Endothelial cell of umbilical vein (primary cell): ENCODE measurements around the gene BPIFA3. TPM values are rescaled to one million over a fixed set of nuclear protein-coding genes. Genes with fewer than 3 reads are reported as not detected.

Experiments used
- BruUV-seq: library from RNA; stranded (reverse); fragments of 400-500 nt; replicated peaks from 2 replicates; lab custom pipeline; 2021; lab: Mats Ljungman, UMichigan
- CTCF ChIA-PET: fragments of 300-600, 350-600 bp; sonication (Branson Sonifier 250); formaldehyde crosslinking; loops from one replicate; lab custom pipeline; 2021; ENCODE audit warnings: antibody characterized with exemption, inconsistent platforms; lab: Charles Lee
- POLR2A ChIA-PET: fragments of 300-600, 350-600 bp; sonication (Branson Sonifier 250); formaldehyde crosslinking; loops from one replicate; lab custom pipeline; 2021; ENCODE audit warnings: antibody characterized with exemption, inconsistent platforms; lab: Charles Lee
- DNase-seq: peaks from one replicate; pipeline ENCODE4 v3.0.0-alpha.2; 2011; ENCODE audit warnings: low read depth, low spot score
- FAIRE-seq: peaks from 2 replicates; lab custom pipeline; 2011; peaks lifted over from hg19 to GRCh38; lab: Jason Lieb, UNC
- H2AFZ ChIP-seq: 2 replicates; pipeline ENCODE4 v1.6.0; 2012; ENCODE audit warnings: low read depth, low read length, control low read depth, inconsistent platforms
- H3K27ac ChIP-seq: 2 replicates; pipeline ENCODE4 v1.5.1; 2011; ENCODE audit warnings: low read depth, mild to moderate bottlenecking, control low read depth, low read length, moderate library complexity; ENCODE audit not compliant: insufficient read depth
- H3K27me3 ChIP-seq, 2 experiments: 2 replicates each; pipeline versions ENCODE4 v1.6.0 to v1.6.1; 2011; ENCODE audit warnings: low read length in 2 of 2, mixed read lengths in 1 of 2; ENCODE audit not compliant: control insufficient read depth in 2 of 2, insufficient read depth in 2 of 2
- H3K36me3 ChIP-seq, 2 experiments: 2 replicates in 1 of 2; 3 replicates in 1 of 2; pipeline ENCODE4 v1.5.1; 2011; ENCODE audit warnings: low read length in 2 of 2, mild to moderate bottlenecking in 1 of 2, moderate library complexity in 1 of 2; ENCODE audit not compliant: control insufficient read depth in 2 of 2, insufficient read depth in 2 of 2; ENCODE audit errors: extremely low read depth in 1 of 2
- H3K4me1 ChIP-seq: 3 replicates; pipeline ENCODE4 v1.5.1; 2011; ENCODE audit warnings: mild to moderate bottlenecking, low read length; ENCODE audit not compliant: control insufficient read depth, insufficient read depth; ENCODE audit errors: extremely low read depth
- H3K4me2 ChIP-seq: 2 replicates; pipeline ENCODE4 v1.6.1; 2011; ENCODE audit warnings: low read length, control low read depth, mixed read lengths; ENCODE audit not compliant: insufficient read depth
- H3K4me3 ChIP-seq, 3 experiments: fragments of 200-600 bp in 1 of 3; sonication (generic), shearing (Covaris generic) in 1 of 3; replicated peaks in 1 of 3; 2 replicates each; pipeline ENCODE4 v1.5.1; 2011 to 2016; ENCODE audit warnings: control low read depth in 3 of 3, low read length in 3 of 3, mild to moderate bottlenecking in 2 of 3, inconsistent platforms in 1 of 3, low read depth in 1 of 3, moderate library complexity in 1 of 3; ENCODE audit not compliant: insufficient read depth in 1 of 3
- H3K79me2 ChIP-seq: 2 replicates; pipeline ENCODE4 v1.6.0; 2012; ENCODE audit warnings: low read length, inconsistent platforms; ENCODE audit not compliant: control insufficient read depth, insufficient read depth
- H3K9ac ChIP-seq: replicated peaks from 2 replicates; pipeline ENCODE3; 2011; ENCODE audit warnings: low read length, control low read depth; ENCODE audit not compliant: insufficient read depth; ENCODE audit errors: extremely low read depth
- H3K9me1 ChIP-seq: replicated peaks from 3 replicates; pipeline ENCODE4 v1.6.0; 2011; ENCODE audit warnings: mild to moderate bottlenecking, low read length; ENCODE audit not compliant: control insufficient read depth, insufficient read depth; ENCODE audit errors: extremely low read depth
- H3K9me3 ChIP-seq: replicated peaks from 2 replicates; pipeline ENCODE4 v1.5.1; 2012; ENCODE audit warnings: low read length, inconsistent platforms; ENCODE audit not compliant: control insufficient read depth, insufficient read depth
- H4K20me1 ChIP-seq: replicated peaks from 2 replicates; pipeline ENCODE3; 2011; ENCODE audit warnings: mild to moderate bottlenecking, low read length; ENCODE audit not compliant: control insufficient read depth, insufficient read depth; ENCODE audit errors: extremely low read depth
- CTCF ChIP-seq, 2 donors: IDR thresholded peaks; 1 replicate in 1 of 2; 2 replicates in 1 of 2; pipeline ENCODE4 v1.5.1; 2011; ENCODE audit warnings: low read length in 2 of 2, mild to moderate bottlenecking in 2 of 2, moderate library complexity in 2 of 2, control low read depth in 1 of 2, inconsistent platforms in 1 of 2, low read depth in 1 of 2; ENCODE audit not compliant: insufficient read depth in 1 of 2; ENCODE audit errors: extremely low read depth in 1 of 2
- EZH2 ChIP-seq: IDR thresholded peaks from 2 replicates; pipeline ENCODE4 v1.6.1; 2012; ENCODE audit warnings: borderline replicate concordance, low read depth, mild to moderate bottlenecking, moderate library complexity, low read length, inconsistent platforms; ENCODE audit not compliant: severe bottlenecking
- FOS ChIP-seq: IDR thresholded peaks from 2 replicates; pipeline ENCODE4 v1.6.1; 2011; ENCODE audit warnings: mild to moderate bottlenecking, low read length, moderate library complexity, borderline replicate concordance; ENCODE audit not compliant: insufficient read depth
- GATA2 ChIP-seq: IDR thresholded peaks from 2 replicates; pipeline ENCODE4 v1.7.0; 2011; ENCODE audit warnings: low read depth, mild to moderate bottlenecking, moderate library complexity, mixed read lengths, low read length; ENCODE audit not compliant: insufficient read length, insufficient read depth
- JUN ChIP-seq: IDR thresholded peaks from 2 replicates; pipeline ENCODE4 v1.6.1; 2011; ENCODE audit warnings: borderline replicate concordance, low read depth; ENCODE audit not compliant: insufficient read length, insufficient read depth
- MAX ChIP-seq: IDR thresholded peaks from 2 replicates; pipeline ENCODE4 v1.6.1; 2011; ENCODE audit not compliant: insufficient read depth, insufficient read length
- MYC ChIP-seq: IDR thresholded peaks from one replicate; pipeline ENCODE4 v1.6.1; 2011; ENCODE audit warnings: mild to moderate bottlenecking, low read depth, low read length
- POLR2A ChIP-seq: IDR thresholded peaks from 2 replicates; pipeline ENCODE4 v1.6.1; 2012; ENCODE audit warnings: low read depth, mild to moderate bottlenecking, control low read depth, low read length
- POLR2AphosphoS5 ChIP-seq: IDR thresholded peaks from 2 replicates; pipeline ENCODE4 v1.6.1; 2012; ENCODE audit warnings: low read depth, mild to moderate bottlenecking, control low read depth, low read length, moderate library complexity; ENCODE audit not compliant: insufficient read depth
- dilution Hi-C: fragments of 300-500 bp; cut with MboI; formaldehyde crosslinking; loops from one replicate; pipeline ENCODE4 v1.15.0; 2019; ENCODE audit warnings: low sequenced_read_pairs; ENCODE audit not compliant: extremely low pct_ligation_motif_present
- intact Hi-C: fragments of 100-400 bp; cut with micrococcal nuclease; formaldehyde crosslinking; loops from one replicate; pipeline ENCODE4 v1.10.0; 2022
- polyA plus RNA-seq, 4 experiments: library from polyadenylated mRNA; depleted of rRNA in 3 of 4; stranded (reverse) in 3 of 4; unstranded in 1 of 4; fragments of >200 nt; gene quantifications; 2 replicates each; pipeline versions ENCODE4 v1.2.1 to v1.2.3, GENCODE V29; 2011 to 2012; ENCODE audit warnings: missing spikeins in 1 of 4
- total RNA-seq: library from RNA; stranded (reverse); gene quantifications from 2 replicates; pipeline ENCODE4 v1.2.3, GENCODE V29; 2021

The BPIFA3 gene
- total and polyA plus RNA-seq, 2 donors (not counting 3 experiments of a cell fraction or from before 2014, with no cell fraction given), result not detected

- no peak for DNase-seq
- no TSS peak for BruUV-seq
- H3K36me3 ChIP-seq, result no peaks in the 10 kb centered on the region
- CTCF ChIA-PET, result no interaction called here
- no peaks in the 10 kb centered on the region for H3K79me2 ChIP-seq
- no peak overlapping the region for H3K4me2 ChIP-seq
- H2AFZ ChIP-seq, result no peak overlapping the region
- H3K27ac ChIP-seq, result no peak overlapping the region
- POLR2A ChIA-PET, result no interaction called here
- no peaks in the 10 kb centered on the region for H4K20me1 ChIP-seq
- dilution Hi-C loops (no loop called here), intact Hi-C loops (no loop called here)
- FAIRE-seq, result no peak
- H3K9ac ChIP-seq, result no peak overlapping the region
- H3K4me1 ChIP-seq, result no peaks in the 10 kb centered on the region
- no peaks in the 10 kb centered on the region for H3K9me1 ChIP-seq
- TF ChIP-seq GATA2 (no peak), MAX (no peak), MYC (no peak), POLR2AphosphoS5 (no peak), POLR2A (no peak), JUN (no peak), EZH2 (no peak), FOS (no peak), CTCF (IDR thresholded peaks at IDR 0.05; ENCODE audit: extremely low read depth in 1 of 2, insufficient read depth in 1 of 2, low read depth in 1 of 2, low read length in 2 of 2) (no peak)
- H3K27me3 ChIP-seq, result no peaks in the 10 kb centered on the region
- H3K9me3 ChIP-seq, result no peaks in the 10 kb centered on the region
- no peak overlapping the region for H3K4me3 ChIP-seq
These were observed 6.8 kb upstream of the BPIFA3 start for GRCh38 chr20:33210371-33210770.
